Liver (tissue), 9 donors: ENCODE measurements around the gene MARK2. TPM values are rescaled to one million over a fixed set of nuclear protein-coding genes. Genes with fewer than 3 reads are reported as not detected.
"Not testable (repeated sequence)": the region's sequence is repeated elsewhere in the genome, so short reads cannot be mapped to it uniquely, and the experiment has no call there.

Experiments
- DNase-seq: peaks from one replicate; pipeline ENCODE4 v3.0.0-alpha.2; 2017; ENCODE audit warnings: low spot score
- H3K27ac ChIP-seq, 2 donors: one replicate each; pipeline ENCODE4 v1.7.0; 2013; ENCODE audit warnings: inconsistent platforms in 2 of 2, low read length in 2 of 2, control low read depth in 1 of 2, low read depth in 1 of 2, mild to moderate bottlenecking in 1 of 2
- H3K27me3 ChIP-seq, 4 donors: one replicate each; pipeline versions ENCODE4 v1.6.1 to v1.7.0; 2013; ENCODE audit warnings: low read length in 3 of 4, inconsistent platforms in 1 of 4, mild to moderate bottlenecking in 1 of 4, moderate library complexity in 1 of 4; ENCODE audit not compliant: control insufficient read depth in 4 of 4, insufficient read depth in 4 of 4
- H3K36me3 ChIP-seq, 4 donors: one replicate each; pipeline versions ENCODE4 v1.6.1 to v1.7.0; 2013; ENCODE audit warnings: low read length in 3 of 4, mild to moderate bottlenecking in 3 of 4, low read depth in 1 of 4, moderate library complexity in 1 of 4; ENCODE audit not compliant: control insufficient read depth in 4 of 4, insufficient read depth in 3 of 4
- H3K4me1 ChIP-seq, 4 donors: one replicate each; pipeline versions ENCODE4 v1.6.1 to v1.7.0; 2013; ENCODE audit warnings: low read length in 3 of 4, mild to moderate bottlenecking in 3 of 4, moderate library complexity in 1 of 4; ENCODE audit not compliant: control insufficient read depth in 4 of 4, insufficient read depth in 4 of 4
- H3K4me3 ChIP-seq, 3 donors: one replicate each; pipeline versions ENCODE4 v1.6.1 to v1.7.0; 2013; ENCODE audit warnings: low read length in 3 of 3, control low read depth in 1 of 3, low read depth in 1 of 3, mild to moderate bottlenecking in 1 of 3
- H3K9ac ChIP-seq, 2 donors: one replicate each; pipeline ENCODE4 v1.7.0; 2013; ENCODE audit warnings: low read length in 2 of 2, mild to moderate bottlenecking in 2 of 2, moderate library complexity in 2 of 2, control low read depth in 1 of 2, low read depth in 1 of 2
- H3K9me3 ChIP-seq, 4 donors: one replicate each; pipeline versions ENCODE4 v1.6.1 to v1.7.0; 2013; ENCODE audit warnings: low read length in 3 of 4; ENCODE audit not compliant: control insufficient read depth in 4 of 4
- EGR1 ChIP-seq, 2 donors: IDR thresholded peaks; 2 replicates each; pipeline ENCODE4 v1.6.1; 2016 to 2018; ENCODE audit warnings: antibody characterized with exemption in 2 of 2, low read depth in 2 of 2
- FOXA2 ChIP-seq: IDR thresholded peaks from 2 replicates; pipeline ENCODE4 v1.6.1; 2016; ENCODE audit warnings: antibody characterized with exemption
- HNF4G ChIP-seq: IDR thresholded peaks from 2 replicates; pipeline ENCODE4 v1.6.1; 2016; ENCODE audit warnings: antibody characterized with exemption
- JUND ChIP-seq, 2 donors: IDR thresholded peaks; 2 replicates each; pipeline ENCODE4 v1.6.1; 2016; ENCODE audit warnings: antibody characterized with exemption in 2 of 2
- NR2F2 ChIP-seq: IDR thresholded peaks from 2 replicates; pipeline ENCODE4 v1.6.1; 2016; ENCODE audit warnings: antibody characterized with exemption
- RAD21 ChIP-seq, 2 donors: IDR thresholded peaks; 2 replicates each; pipeline ENCODE4 v1.6.1; 2016; ENCODE audit warnings: antibody characterized with exemption in 2 of 2, mild to moderate bottlenecking in 2 of 2
- RXRA ChIP-seq, 2 donors: IDR thresholded peaks; 2 replicates each; pipeline ENCODE4 v1.6.1; 2017 to 2018; ENCODE audit warnings: antibody characterized with exemption in 2 of 2, mild to moderate bottlenecking in 1 of 2
- SP1 ChIP-seq: IDR thresholded peaks from 2 replicates; pipeline ENCODE4 v1.6.1; 2018; ENCODE audit warnings: antibody characterized with exemption, mild to moderate bottlenecking
- TAF1 ChIP-seq: conservative IDR thresholded peaks from 2 replicates; pipeline ENCODE4 v1.6.1; 2016; ENCODE audit warnings: antibody characterized with exemption, mild to moderate bottlenecking
- WGBS: extraction: QIAGEN DNeasy Blood & Tissue Kit; methylation state at CpG from one replicate; pipeline ENCODE4 v1.1.7; 2013; 5-methylcytosine and 5-hydroxymethylcytosine counted together
- polyA plus RNA-seq, 2 donors: library from polyadenylated mRNA; stranded (reverse) in 1 of 2; unstranded in 1 of 2; fragments of 200-250 nt in 1 of 2; fragments of >200 nt in 1 of 2; fragmentation: Nextera tagmentation in 1 of 2; extraction: Ambion mirVana in 1 of 2; gene quantifications; one replicate each; pipeline versions ENCODE4 v1.2.1 to v1.2.3, GENCODE V29; 2013 to 2015
- total RNA-seq, 2 donors: library from RNA; depleted of rRNA; stranded (reverse); fragments of >200 nt; gene quantifications; one replicate each; pipeline ENCODE4 v1.2.3, GENCODE V29; 2014
- TF ChIP-seq, protein P1 (sequence below): IDR thresholded peaks from 2 replicates; pipeline ENCODE4 v1.6.1; 2016; ENCODE audit warnings: antibody characterized with exemption
- TF ChIP-seq, protein P2 (sequence below): IDR thresholded peaks from 2 replicates; pipeline ENCODE4 v1.6.1; 2016; ENCODE audit warnings: antibody characterized with exemption
- TF ChIP-seq, protein P3 (sequence below): IDR thresholded peaks from 2 replicates; pipeline ENCODE4 v1.6.1; 2016; ENCODE audit warnings: antibody characterized with exemption, mild to moderate bottlenecking
- donor health status: healthy.
- donor health status: healthy.
- donor health status: healthy.
- donor health status: healthy.
- donor health status: healthy.

MARK2 gene
- total and polyA plus RNA-seq, 4 donors: 3.4 to 11.6 (median 8.0) TPM

GRCh38 chr11:63804259-63804658 lies 34.7 kb upstream of the MARK2 start:
- Histone ChIP-seq H3K4me3 (no peak overlapping the region), H3K36me3 (no peaks in the 10 kb centered on the region), H3K9ac (no peak overlapping the region), H3K27me3 (no peaks in the 10 kb centered on the region), H3K27ac (no peak overlapping the region), H3K4me1 (no peaks in the 10 kb centered on the region), H3K9me3 (no peaks in the 10 kb centered on the region)
- no peak for DNase-seq
- 72% methylated on average over 6 of the region's 6 CpGs for WGBS
- no peak for TF ChIP-seq EGR1 (IDR thresholded peaks at IDR 0.05; ENCODE audit: low read depth in 2 of 2)
- TF ChIP-seq FOXA2: no peak
- TF ChIP-seq, protein P1, sequence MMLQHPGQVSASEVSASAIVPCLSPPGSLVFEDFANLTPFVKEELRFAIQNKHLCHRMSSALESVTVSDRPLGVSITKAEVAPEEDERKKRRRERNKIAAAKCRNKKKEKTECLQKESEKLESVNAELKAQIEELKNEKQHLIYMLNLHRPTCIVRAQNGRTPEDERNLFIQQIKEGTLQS: no peak

DNA sequence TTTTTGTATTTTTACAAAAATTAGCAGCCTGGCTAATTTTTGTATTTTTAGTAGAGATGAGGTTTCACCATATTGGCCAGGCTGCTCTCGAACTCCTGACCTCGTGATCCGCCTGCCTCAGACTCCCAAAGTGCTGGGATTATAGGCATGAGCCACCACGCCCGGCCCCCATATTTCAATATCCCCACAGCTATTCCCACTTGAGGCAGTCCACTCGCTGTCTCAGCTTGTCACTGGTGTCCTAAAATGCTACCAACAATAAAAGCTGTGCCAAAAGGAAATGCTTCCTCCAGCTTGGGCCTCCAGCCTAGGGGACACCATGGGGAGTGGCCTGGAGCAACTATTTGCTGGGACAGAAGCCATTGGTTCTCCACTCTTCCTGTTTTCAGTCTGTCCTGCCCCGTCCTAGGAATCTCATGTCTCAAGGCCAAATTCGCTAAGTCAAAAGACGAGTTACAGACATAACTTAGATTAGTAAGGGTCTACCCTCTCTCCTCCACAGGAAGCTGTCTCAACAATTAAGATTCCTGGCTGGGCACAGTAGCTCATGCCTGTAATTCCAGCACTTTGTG lies 33.0 kb upstream of the MARK2 start:
- H3K9me3 ChIP-seq: no peaks in the 10 kb centered on the region
- WGBS: 78% methylated on average over 9 of the region's 9 CpGs
- no peaks in the 10 kb centered on the region for H3K36me3 ChIP-seq
- no peak for DNase-seq
- no peak overlapping the region for H3K27ac ChIP-seq
- no peak overlapping the region for H3K9ac ChIP-seq
- no peaks in the 10 kb centered on the region for H3K27me3 ChIP-seq
- no peak overlapping the region for H3K4me3 ChIP-seq
- H3K4me1 ChIP-seq: no peaks in the 10 kb centered on the region
- peak; percentile 55 for TF ChIP-seq SP1
- TF ChIP-seq NR2F2: peak; percentile 72
- TF ChIP-seq HNF4G: no peak
- TF ChIP-seq, protein P2, sequence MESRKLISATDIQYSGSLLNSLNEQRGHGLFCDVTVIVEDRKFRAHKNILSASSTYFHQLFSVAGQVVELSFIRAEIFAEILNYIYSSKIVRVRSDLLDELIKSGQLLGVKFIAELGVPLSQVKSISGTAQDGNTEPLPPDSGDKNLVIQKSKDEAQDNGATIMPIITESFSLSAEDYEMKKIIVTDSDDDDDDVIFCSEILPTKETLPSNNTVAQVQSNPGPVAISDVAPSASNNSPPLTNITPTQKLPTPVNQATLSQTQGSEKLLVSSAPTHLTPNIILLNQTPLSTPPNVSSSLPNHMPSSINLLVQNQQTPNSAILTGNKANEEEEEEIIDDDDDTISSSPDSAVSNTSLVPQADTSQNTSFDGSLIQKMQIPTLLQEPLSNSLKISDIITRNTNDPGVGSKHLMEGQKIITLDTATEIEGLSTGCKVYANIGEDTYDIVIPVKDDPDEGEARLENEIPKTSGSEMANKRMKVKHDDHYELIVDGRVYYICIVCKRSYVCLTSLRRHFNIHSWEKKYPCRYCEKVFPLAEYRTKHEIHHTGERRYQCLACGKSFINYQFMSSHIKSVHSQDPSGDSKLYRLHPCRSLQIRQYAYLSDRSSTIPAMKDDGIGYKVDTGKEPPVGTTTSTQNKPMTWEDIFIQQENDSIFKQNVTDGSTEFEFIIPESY: no peak
- no peak for TF ChIP-seq TAF1
- TF ChIP-seq RXRA (IDR thresholded peaks at IDR 0.05): peak in 1 of 2 donors; percentile 15
- peak in 1 of 2 donors; percentile 14 for TF ChIP-seq RAD21 (IDR thresholded peaks at IDR 0.05)

- 82% methylated on average over 11 of the region's 11 CpGs for WGBS
- H3K9me3 ChIP-seq, DNase-seq, H3K27me3 ChIP-seq, H3K9ac ChIP-seq, H3K4me3 ChIP-seq, H3K27ac ChIP-seq, H3K36me3 ChIP-seq: not testable (repeated sequence)
- H3K4me1 ChIP-seq: peaks cover 0 to 16% (median 11%) of the 10 kb centered on the region in 4 donors
Observed at GRCh38 chr11:63810383-63810782, 28.5 kb upstream of the MARK2 start.

GRCh38 chr11:63811522-63811921 lies 27.4 kb upstream of the MARK2 start:
- WGBS: 90% methylated on average over 3 of the region's 3 CpGs
- H3K27me3 ChIP-seq: no peaks in the 10 kb centered on the region
- no peaks in the 10 kb centered on the region for H3K36me3 ChIP-seq
- no peaks in the 10 kb centered on the region for H3K9me3 ChIP-seq
- H3K4me3 ChIP-seq: no peak overlapping the region
- TF ChIP-seq, protein P3, sequence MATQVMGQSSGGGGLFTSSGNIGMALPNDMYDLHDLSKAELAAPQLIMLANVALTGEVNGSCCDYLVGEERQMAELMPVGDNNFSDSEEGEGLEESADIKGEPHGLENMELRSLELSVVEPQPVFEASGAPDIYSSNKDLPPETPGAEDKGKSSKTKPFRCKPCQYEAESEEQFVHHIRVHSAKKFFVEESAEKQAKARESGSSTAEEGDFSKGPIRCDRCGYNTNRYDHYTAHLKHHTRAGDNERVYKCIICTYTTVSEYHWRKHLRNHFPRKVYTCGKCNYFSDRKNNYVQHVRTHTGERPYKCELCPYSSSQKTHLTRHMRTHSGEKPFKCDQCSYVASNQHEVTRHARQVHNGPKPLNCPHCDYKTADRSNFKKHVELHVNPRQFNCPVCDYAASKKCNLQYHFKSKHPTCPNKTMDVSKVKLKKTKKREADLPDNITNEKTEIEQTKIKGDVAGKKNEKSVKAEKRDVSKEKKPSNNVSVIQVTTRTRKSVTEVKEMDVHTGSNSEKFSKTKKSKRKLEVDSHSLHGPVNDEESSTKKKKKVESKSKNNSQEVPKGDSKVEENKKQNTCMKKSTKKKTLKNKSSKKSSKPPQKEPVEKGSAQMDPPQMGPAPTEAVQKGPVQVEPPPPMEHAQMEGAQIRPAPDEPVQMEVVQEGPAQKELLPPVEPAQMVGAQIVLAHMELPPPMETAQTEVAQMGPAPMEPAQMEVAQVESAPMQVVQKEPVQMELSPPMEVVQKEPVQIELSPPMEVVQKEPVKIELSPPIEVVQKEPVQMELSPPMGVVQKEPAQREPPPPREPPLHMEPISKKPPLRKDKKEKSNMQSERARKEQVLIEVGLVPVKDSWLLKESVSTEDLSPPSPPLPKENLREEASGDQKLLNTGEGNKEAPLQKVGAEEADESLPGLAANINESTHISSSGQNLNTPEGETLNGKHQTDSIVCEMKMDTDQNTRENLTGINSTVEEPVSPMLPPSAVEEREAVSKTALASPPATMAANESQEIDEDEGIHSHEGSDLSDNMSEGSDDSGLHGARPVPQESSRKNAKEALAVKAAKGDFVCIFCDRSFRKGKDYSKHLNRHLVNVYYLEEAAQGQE: no peak
- TF ChIP-seq JUND (IDR thresholded peaks at IDR 0.05): no peak
- TF ChIP-seq EGR1 (IDR thresholded peaks at IDR 0.05; ENCODE audit: low read depth in 2 of 2): no peak
- TF ChIP-seq, protein P2: no peak
- no peak for TF ChIP-seq RAD21 (IDR thresholded peaks at IDR 0.05)
- H3K9ac ChIP-seq: no peak overlapping the region
- H3K27ac ChIP-seq: no peak overlapping the region
- H3K4me1 ChIP-seq: peaks cover 0 to 20% (median 11%) of the 10 kb centered on the region in 4 donors
- no peak for DNase-seq
